ENCODE measurements around the gene LIMD2. TPM values are rescaled to one million over a fixed set of nuclear protein-coding genes. Genes with fewer than 3 reads are reported as not detected.

LIMD2 gene
- total and polyA plus RNA-seq, 2 of the 4 experiments (the other 2 are of a cell fraction): 4.5 to 21.7 TPM

GRCh38 chr17:63665527-63666214, 34.3 kb downstream of the LIMD2 start:
- ATAC-seq (ENCODE audit: low read depth): no peak
- Histone ChIP-seq H3K4ac (ENCODE audit: low read depth, low read length) (no peak overlapping the region), H3K14ac (replicated peaks; ENCODE audit: low read depth, low read length) (no peak overlapping the region), H3K4me2 (ENCODE audit: low read depth, low read length) (no peak overlapping the region), H2AK5ac (ENCODE audit: low read depth, low read length) (no peak overlapping the region), H4K8ac (ENCODE audit: low read depth in 2 of 2, low read length in 2 of 2) (no peak overlapping the region), H3K27ac (ENCODE audit: insufficient read depth, low read length) (no peak overlapping the region), H3K36me3 (ENCODE audit: control insufficient read depth, insufficient read depth, low read length) (peaks cover 15% of the 10 kb centered on the region), H3K79me1 (ENCODE audit: low read depth in 1 of 2, low read length in 2 of 2) (peaks cover 0 to 3% of the 10 kb centered on the region in 2 experiments; a peak in 2 of 4 replicates), H3K27me3 (ENCODE audit: control insufficient read depth, insufficient read depth, low read length) (no peaks in the 10 kb centered on the region), H3K23ac (ENCODE audit: low read depth, low read length) (no peak overlapping the region), H2BK5ac (ENCODE audit: low read depth, low read length, poor library complexity, severe bottlenecking) (no peak overlapping the region), H2AK9ac (replicated peaks; ENCODE audit: low read depth, low read length, poor library complexity) (no peak overlapping the region), H3K56ac (ENCODE audit: extremely low read depth, insufficient read depth, low read length) (no peak overlapping the region), H4K20me1 (ENCODE audit: insufficient read depth, low read length) (no peaks in the 10 kb centered on the region), H3K9ac (ENCODE audit: low read depth, low read length) (no peak overlapping the region), H2AFZ (replicated peaks; ENCODE audit: low read length, poor library complexity) (no peak overlapping the region), H3K4me3 (ENCODE audit: insufficient read depth, low read depth, low read length) (no peak overlapping the region), H2BK15ac (ENCODE audit: low read depth, low read length) (no peak overlapping the region), H4K91ac (ENCODE audit: insufficient read depth, low read depth, low read length) (no peak overlapping the region), H3K9me1 (ENCODE audit: insufficient read depth, low read length) (0 out of 2 replicates have a peak, but pooled peaks cover 3% of the 10 kb centered on the region), H3K4me1 (ENCODE audit: control insufficient read depth, insufficient read depth, low read length) (no peaks in the 10 kb centered on the region), H4K5ac (ENCODE audit: low read depth, low read length) (no peak overlapping the region), H3K18ac (ENCODE audit: low read depth, low read length) (no peak overlapping the region), H2BK120ac (ENCODE audit: low read depth, low read length) (no peak overlapping the region), H2BK20ac (ENCODE audit: low read depth, low read length) (no peak overlapping the region), H3K9me3 (ENCODE audit: control insufficient read depth, insufficient read depth, low read length) (no peaks in the 10 kb centered on the region)
- intact Hi-C loops (cut with micrococcal nuclease): no loop called here
- TF ChIP-seq RCOR1 (IDR thresholded peaks at IDR 0.05; ENCODE audit: insufficient replicate concordance, low read length) (no peak), CTCF (conservative IDR thresholded peaks at IDR 0.05; ENCODE audit: low read depth, low read length) (no peak), MAFK (IDR thresholded peaks at IDR 0.05; ENCODE audit: low read depth, low read length) (no peak), USF2 (IDR thresholded peaks at IDR 0.05; ENCODE audit: low read depth, low read length) (no peak), MXI1 (IDR thresholded peaks at IDR 0.05; ENCODE audit: borderline replicate concordance, low read depth, low read length) (no peak), BHLHE40 (IDR thresholded peaks at IDR 0.05; ENCODE audit: low read depth, low read length) (no peak), RFX5 (IDR thresholded peaks at IDR 0.05; ENCODE audit: low read depth, low read length) (no peak), NFE2L2 (IDR thresholded peaks at IDR 0.05; ENCODE audit: low read depth, low read length) (no peak), MAZ (IDR thresholded peaks at IDR 0.05; ENCODE audit: borderline replicate concordance, low read depth, low read length) (no peak), POLR2A (IDR thresholded peaks at IDR 0.05; ENCODE audit: low read depth, low read length) (no peak), SMC3 (IDR thresholded peaks at IDR 0.05; ENCODE audit: low read depth, low read length) (no peak), FOS (IDR thresholded peaks at IDR 0.05; ENCODE audit: low read depth, low read length) (no peak), RAD21 (IDR thresholded peaks at IDR 0.05; ENCODE audit: low read length) (no peak), ELK1 (IDR thresholded peaks at IDR 0.05; ENCODE audit: borderline replicate concordance, low read depth, low read length) (no peak), CEBPB (IDR thresholded peaks at IDR 0.05; ENCODE audit: low read depth, low read length) (no peak), CHD1 (IDR thresholded peaks at IDR 0.05; ENCODE audit: low read depth, low read length) (no peak)
- in situ Hi-C loops (cut with MboI; ENCODE audit: low sequenced_read_pairs): no loop called here
- ChIA-PET POLR2A (ENCODE audit: unreplicated experiment) (no interaction called here), CTCF (interaction anchor here (0.6 kb wide), 1 partner anchor 41 kb away, joined by 3 read pairs; no protein-coding TSS in a partner anchor)
- no TSS peak for BruUV-seq (replicated peaks)
- WGBS, 2 experiments (ENCODE audit: extremely low coverage in 2 of 2, insufficient read length in 1 of 2): 80% methylated on average over 1 of the region's 5 CpGs; no CpG with 5 or more reads in 1 of the 2 experiments
- dilution Hi-C loops (cut with HindIII; ENCODE audit: low sequenced_read_pairs, unreplicated experiment): no loop called here
- no peak for DNase-seq
